B cell (primary cell): ENCODE results near the gene RIBC1. TPM values are rescaled to one million over a fixed set of nuclear protein-coding genes. Genes with fewer than 3 reads are reported as not detected.

Source experiments
- ATAC-seq: fragments of 200-7000 bp; cut with Tn5 transposase; one replicate; pipeline ENCODE4 v1.10.0; 2021; ENCODE audit warnings: low read depth, mild to moderate bottlenecking, moderate number of reproducible peaks, moderate library complexity
- CTCF ChIA-PET: fragments of 350-600 bp; sonication (Branson Sonifier 250); formaldehyde crosslinking; loops from one replicate; lab custom pipeline; 2021; ENCODE audit warnings: antibody characterized with exemption, inconsistent platforms; lab: Charles Lee
- POLR2A ChIA-PET: fragments of 350-600 bp; sonication (Branson Sonifier 250); formaldehyde crosslinking; loops from one replicate; lab custom pipeline; 2021; ENCODE audit warnings: antibody characterized with exemption; lab: Charles Lee
- DNase-seq: peaks from one replicate; pipeline ENCODE4 v3.0.0; 2013
- H2AFZ ChIP-seq: 2 replicates; pipeline ENCODE4 v1.6.1; 2012; ENCODE audit warnings: mild to moderate bottlenecking, low read depth, low read length; ENCODE audit not compliant: insufficient read depth, poor library complexity, severe bottlenecking
- H3K27ac ChIP-seq, 2 donors: 1 replicate in 1 of 2; 2 replicates in 1 of 2; pipeline ENCODE4 v1.5.1; 2012 to 2013; ENCODE audit warnings: low read length in 2 of 2, mild to moderate bottlenecking in 2 of 2, moderate library complexity in 1 of 2
- H3K27me3 ChIP-seq, 4 experiments: fragments of 200-600 bp in 1 of 4; sonication (generic) in 1 of 4; replicated peaks in 1 of 4; 1 replicate in 2 of 4; 2 replicates in 2 of 4; pipeline versions ENCODE4 v1.6.1 to v1.7.0; 2013 to 2016; ENCODE audit warnings: low read length in 3 of 4, mild to moderate bottlenecking in 2 of 4, mixed read lengths in 1 of 4, moderate library complexity in 1 of 4; ENCODE audit not compliant: insufficient read depth in 4 of 4, control insufficient read depth in 3 of 4; ENCODE audit errors: control extremely low read depth in 1 of 4
- H3K36me3 ChIP-seq, 2 experiments: replicated peaks in 1 of 2; 1 replicate in 1 of 2; 2 replicates in 1 of 2; pipeline versions ENCODE4 v1.6.1 to v1.7.1; 2013; ENCODE audit warnings: low read length in 1 of 2; ENCODE audit not compliant: insufficient read depth in 2 of 2, control insufficient read depth in 1 of 2; ENCODE audit errors: control extremely low read depth in 1 of 2, extremely low read depth in 1 of 2
- H3K4me1 ChIP-seq, 2 donors: fragments of 200-600 bp in 1 of 2; sonication (generic) in 1 of 2; 1 replicate in 1 of 2; 2 replicates in 1 of 2; pipeline versions ENCODE4 v1.5.1 to v1.6.1; 2013 to 2017; ENCODE audit warnings: low read length in 2 of 2; ENCODE audit not compliant: control insufficient read depth in 2 of 2, insufficient read depth in 2 of 2
- H3K4me2 ChIP-seq: replicated peaks from 2 replicates; pipeline ENCODE3; 2012; ENCODE audit warnings: mild to moderate bottlenecking, low read depth, low read length; ENCODE audit not compliant: poor library complexity, severe bottlenecking
- H3K4me3 ChIP-seq, 5 experiments: fragments of 200-600 bp in 1 of 5; sonication (generic) in 1 of 5; 1 replicate in 3 of 5; 2 replicates in 2 of 5; pipeline versions ENCODE4 v1.5.1 to v1.7.0; 2011 to 2016; ENCODE audit warnings: low read length in 4 of 5, mild to moderate bottlenecking in 4 of 5, low read depth in 2 of 5, control low read depth in 1 of 5, moderate library complexity in 1 of 5; ENCODE audit not compliant: insufficient read depth in 1 of 5; ENCODE audit errors: control extremely low read depth in 1 of 5, extremely low read depth in 1 of 5
- H3K79me2 ChIP-seq: fragments of 200-600 bp; sonication (generic); one replicate; pipeline ENCODE4 v1.6.0; 2016; ENCODE audit warnings: low read length; ENCODE audit not compliant: control insufficient read depth, insufficient read depth
- H3K9ac ChIP-seq: fragments of 200-600 bp; sonication (generic); 2 replicates; pipeline ENCODE4 v1.6.1; 2017; ENCODE audit warnings: mild to moderate bottlenecking, low read length, moderate library complexity
- H3K9me3 ChIP-seq, 3 donors: one replicate each; pipeline versions ENCODE4 v1.6.1 to v1.7.1; 2013; ENCODE audit warnings: low read length in 2 of 3; ENCODE audit not compliant: control insufficient read depth in 2 of 3, insufficient read depth in 1 of 3; ENCODE audit errors: control extremely low read depth in 1 of 3
- H4K20me1 ChIP-seq: 2 replicates; pipeline ENCODE4 v1.6.0; 2012; ENCODE audit warnings: mild to moderate bottlenecking, low read length; ENCODE audit not compliant: insufficient read depth, control insufficient read depth, poor library complexity, severe bottlenecking
- H3K27ac Mint-ChIP-seq: one replicate; pipeline ENCODE4 v1.8.0; 2021; ENCODE audit warnings: mixed read lengths
- H3K27me3 Mint-ChIP-seq: one replicate; pipeline ENCODE4 v1.8.0; 2021; ENCODE audit warnings: mixed read lengths
- H3K4me1 Mint-ChIP-seq: one replicate; pipeline ENCODE4 v1.8.0; 2021; ENCODE audit warnings: mixed read lengths
- H3K4me3 Mint-ChIP-seq: one replicate; pipeline ENCODE4 v1.8.0; 2021; ENCODE audit warnings: mixed read lengths
- H3K9me3 Mint-ChIP-seq: one replicate; pipeline ENCODE4 v1.8.0; 2022; ENCODE audit warnings: mixed read lengths; ENCODE audit not compliant: insufficient read depth
- CTCF ChIP-seq: fragments of 200-600 bp; IDR thresholded peaks from one replicate; pipeline ENCODE4 v1.8.0; 2022; ENCODE audit warnings: antibody characterized with exemption, mild to moderate bottlenecking
- EZH2 ChIP-seq: IDR thresholded peaks from 2 replicates; pipeline ENCODE4 v1.6.1; 2012; ENCODE audit warnings: borderline replicate concordance, low read depth, mild to moderate bottlenecking, moderate library complexity, low read length; ENCODE audit not compliant: insufficient read depth, poor library complexity, severe bottlenecking
- WGBS: methylation state at CpG from one replicate; pipeline ENCODE4 v1.1.5; 2013; ENCODE audit warnings: missing lambda C conversion rate; ENCODE audit not compliant: insufficient coverage; 5-methylcytosine and 5-hydroxymethylcytosine counted together
- intact Hi-C: fragments of 100-400 bp; cut with micrococcal nuclease; formaldehyde crosslinking; loops from one replicate; pipeline ENCODE4 v1.10.0; 2022
- polyA plus RNA-seq: library from polyadenylated mRNA; depleted of rRNA; stranded (reverse); fragments of >200 nt; gene quantifications from 2 replicates; pipeline ENCODE4 v1.2.3, GENCODE V29; 2012
- total RNA-seq, 2 donors: library from RNA; stranded (reverse); fragments of 120-200 nt in 1 of 2; gene quantifications; 1 replicate in 1 of 2; 2 replicates in 1 of 2; pipeline versions ENCODE4 v1.2.3 to v1.2.4, GENCODE V29; 2013 to 2022

Gene RIBC1
- total and polyA plus RNA-seq, 2 donors (not counting 1 experiment from before 2014, with no cell fraction given): 0.95 to 1.0 TPM

- no peak overlapping the region for H3K27ac Mint-ChIP-seq
- DNase-seq (no peak), ATAC-seq (no peak)
- Histone ChIP-seq H3K4me1 (peaks cover 11 to 20% of the 10 kb centered on the region in 2 donors), H3K4me3 (no peak overlapping the region), H4K20me1 (no peaks in the 10 kb centered on the region), H2AFZ (no peak overlapping the region), H3K36me3 (no peaks in the 10 kb centered on the region), H3K4me2 (no peak overlapping the region), H3K27ac (no peak overlapping the region), H3K9me3 (peaks cover 0 to 3% (median 0%) of the 10 kb centered on the region in 3 donors), H3K79me2 (no peaks in the 10 kb centered on the region), H3K9ac (no peak overlapping the region), H3K27me3 (peaks cover 0 to 15% (median 8%) of the 10 kb centered on the region in 4 experiments)
- H3K4me3 Mint-ChIP-seq: peak overlapping the region; percentile 54
- H3K4me1 Mint-ChIP-seq: peaks cover 10% of the 10 kb centered on the region
- CTCF ChIA-PET: interaction anchor here (1.0 kb wide), 1 partner anchor 122 kb away, joined by 3 read pairs; no protein-coding TSS in a partner anchor
- POLR2A ChIA-PET: no interaction called here
- H3K27me3 Mint-ChIP-seq: peaks cover 12% of the 10 kb centered on the region
- H3K9me3 Mint-ChIP-seq: no peaks in the 10 kb centered on the region
- TF ChIP-seq CTCF (no peak), EZH2 (no peak)
- no CpG with 5 or more reads among the region's 5 CpGs for WGBS
- intact Hi-C loops: no loop called here
Measured at GRCh38 chrX:53440101-53440500, 17.4 kb downstream of the RIBC1 start.

- Histone ChIP-seq H4K20me1 (no peaks in the 10 kb centered on the region), H2AFZ (peak overlapping the region; percentile 76), H3K9me3 (peaks cover 0 to 3% (median 0%) of the 10 kb centered on the region in 3 donors), H3K27me3 (peaks cover 0 to 15% (median 8%) of the 10 kb centered on the region in 4 experiments), H3K4me3 (peak overlapping the region; percentile 30 to 59 (median 49)), H3K4me1 (peaks cover 11 to 20% of the 10 kb centered on the region in 2 donors), H3K36me3 (no peaks in the 10 kb centered on the region), H3K27ac (no peak overlapping the region), H3K9ac (peak overlapping the region; percentile 68), H3K79me2 (no peaks in the 10 kb centered on the region), H3K4me2 (peak overlapping the region; percentile 85)
- CTCF ChIA-PET: interaction anchor here (1.0 kb wide), 1 partner anchor 123 kb away, joined by 3 read pairs; no protein-coding TSS in a partner anchor
- H3K27ac Mint-ChIP-seq: peak overlapping the region; percentile 71
- peak overlapping the region; percentile 86 for H3K4me3 Mint-ChIP-seq
- H3K27me3 Mint-ChIP-seq: peaks cover 12% of the 10 kb centered on the region
- intact Hi-C loops: no loop called here
- POLR2A ChIA-PET: no interaction called here
- WGBS: 14% methylated on average over 9 of the region's 39 CpGs
- TF ChIP-seq EZH2: no peak
- no peak for TF ChIP-seq CTCF
- H3K9me3 Mint-ChIP-seq: no peaks in the 10 kb centered on the region
- peaks cover 10% of the 10 kb centered on the region for H3K4me1 Mint-ChIP-seq
- DNase-seq (no peak), ATAC-seq (no peak)
Measured at GRCh38 chrX:53440621-53441517, 18.2 kb downstream of the RIBC1 start.
